SK-N-MC (cell line): ENCODE results near the gene DSCAML1.

Source experiments
- EZH2 ChIP-seq: fragments of 200-600 bp; sonication (generic); IDR thresholded peaks from one replicate; pipeline ENCODE4 v1.6.1; 2017; ENCODE audit warnings: antibody characterized with exemption
- FOXP2 ChIP-seq: optimal IDR thresholded peaks from 2 replicates; pipeline ENCODE3; 2011; ENCODE audit warnings: mild to moderate bottlenecking, moderate library complexity; ENCODE audit not compliant: insufficient read depth; ENCODE audit errors: extremely low read length, control extremely low read depth
- POLR2AphosphoS5 ChIP-seq: IDR thresholded peaks from 2 replicates; pipeline ENCODE4 v1.6.1; 2012; ENCODE audit warnings: mild to moderate bottlenecking, low read depth, low read length, borderline replicate concordance

DNA sequence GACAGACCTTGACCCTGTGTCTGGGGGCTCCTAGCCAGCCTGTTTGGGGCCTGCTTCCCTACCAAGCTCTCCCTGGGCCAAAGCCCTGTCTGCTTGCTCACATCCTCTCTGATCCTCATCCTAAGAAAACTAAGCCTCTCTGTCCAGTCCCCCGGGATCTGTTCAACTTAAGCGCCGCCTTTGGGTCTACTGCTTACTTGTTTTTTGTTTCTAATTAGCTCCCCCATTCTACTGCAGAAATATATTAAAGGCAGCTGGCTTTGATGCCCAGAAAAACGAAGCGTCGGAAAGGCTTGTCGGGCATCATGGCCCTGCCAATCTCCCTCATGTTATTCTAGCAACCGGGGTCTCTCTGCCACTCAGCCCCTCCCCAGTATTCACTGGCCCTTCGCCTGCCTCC is 3.4 kb downstream of the DSCAML1 start:
- TF ChIP-seq EZH2 (no peak), POLR2AphosphoS5 (no peak), FOXP2 (no peak)
